ENCODE measurements around the gene COL11A2. TPM values are rescaled to one million over a fixed set of nuclear protein-coding genes. Genes with fewer than 3 reads are reported as not detected.

The COL11A2 gene
- total and polyA plus RNA-seq, 2 donors (not counting 3 experiments of a cell fraction or from before 2014, with no cell fraction given) = 0.65 to 1.3 TPM

GRCh38 chr6:33236328-33236727 lies 44.1 kb upstream of the COL11A2 start:
- Histone ChIP-seq H3K79me2 (ENCODE audit: control insufficient read depth, insufficient read depth, low read length) (no peaks in the 10 kb centered on the region), H4K20me1 (replicated peaks; ENCODE audit: control insufficient read depth, extremely low read depth, insufficient read depth, low read length) (no peaks in the 10 kb centered on the region), H3K9me3 (replicated peaks; ENCODE audit: control insufficient read depth, insufficient read depth, low read length) (no peaks in the 10 kb centered on the region), H3K9ac (replicated peaks; ENCODE audit: extremely low read depth, insufficient read depth, low read length) (no peak overlapping the region), H3K4me2 (ENCODE audit: insufficient read depth, low read length) (no peak overlapping the region), H3K36me3 (ENCODE audit: control insufficient read depth in 2 of 2, extremely low read depth in 1 of 2, insufficient read depth in 2 of 2, low read length in 2 of 2) (no peaks in the 10 kb centered on the region), H3K4me1 (ENCODE audit: control insufficient read depth, extremely low read depth, insufficient read depth, low read length) (no peaks in the 10 kb centered on the region), H3K27ac (ENCODE audit: insufficient read depth, low read depth, low read length) (no peak overlapping the region), H3K9me1 (replicated peaks; ENCODE audit: control insufficient read depth, extremely low read depth, insufficient read depth, low read length) (no peaks in the 10 kb centered on the region), H2AFZ (ENCODE audit: low read depth, low read length) (no peak overlapping the region), H3K27me3 (ENCODE audit: control insufficient read depth in 2 of 2, insufficient read depth in 2 of 2, low read length in 2 of 2) (peaks cover 18 to 27% of the 10 kb centered on the region in 2 experiments), H3K4me3 (replicated peaks in 1 of 3; ENCODE audit: insufficient read depth in 1 of 3, low read depth in 1 of 3, low read length in 3 of 3) (no peak overlapping the region)
- ChIA-PET CTCF (interaction anchor here (1.1 to 7.7 kb wide), 6 partner anchors 9 to 252 kb away, joined by 3 to 43 read pairs (median 4); no protein-coding TSS in a partner anchor), POLR2A (interaction anchor here (0.7 kb wide), 1 partner anchor 1507 kb away, joined by 7 read pairs; no protein-coding TSS in a partner anchor)
- intact Hi-C loops (cut with micrococcal nuclease) (no loop called here), dilution Hi-C loops (cut with MboI; ENCODE audit: extremely low pct_ligation_motif_present, low sequenced_read_pairs) (no loop called here)
- BruUV-seq (replicated peaks) = no TSS peak
- TF ChIP-seq JUN (IDR thresholded peaks at IDR 0.05; ENCODE audit: borderline replicate concordance, insufficient read depth, insufficient read length, low read depth) (no peak), EZH2 (IDR thresholded peaks at IDR 0.05; ENCODE audit: borderline replicate concordance, low read depth, low read length, severe bottlenecking) (no peak), POLR2A (IDR thresholded peaks at IDR 0.05; ENCODE audit: low read depth, low read length) (no peak), MAX (IDR thresholded peaks at IDR 0.05; ENCODE audit: insufficient read depth, insufficient read length) (no peak), GATA2 (IDR thresholded peaks at IDR 0.05; ENCODE audit: insufficient read depth, insufficient read length, low read depth, low read length) (no peak), MYC (IDR thresholded peaks at IDR 0.05; ENCODE audit: low read depth, low read length) (no peak)
- FAIRE-seq (no peak), DNase-seq (ENCODE audit: low read depth, low spot score) (no peak)

- no peak overlapping the region for H3K9ac ChIP-seq (replicated peaks; ENCODE audit: extremely low read depth, insufficient read depth, low read length)
- TF ChIP-seq GATA2 (IDR thresholded peaks at IDR 0.05; ENCODE audit: insufficient read depth, insufficient read length, low read depth, low read length) (no peak), FOS (IDR thresholded peaks at IDR 0.05; ENCODE audit: borderline replicate concordance, insufficient read depth, low read length) (no peak), EZH2 (IDR thresholded peaks at IDR 0.05; ENCODE audit: borderline replicate concordance, low read depth, low read length, severe bottlenecking) (no peak), CTCF (IDR thresholded peaks at IDR 0.05; ENCODE audit: extremely low read depth in 1 of 2, insufficient read depth in 1 of 2, low read depth in 1 of 2, low read length in 2 of 2) (no peak), POLR2AphosphoS5 (IDR thresholded peaks at IDR 0.05; ENCODE audit: insufficient read depth, low read depth, low read length) (no peak), MYC (IDR thresholded peaks at IDR 0.05; ENCODE audit: low read depth, low read length) (no peak)
- no peaks in the 10 kb centered on the region for H3K9me3 ChIP-seq (replicated peaks; ENCODE audit: control insufficient read depth, insufficient read depth, low read length)
- FAIRE-seq = no peak
- H3K36me3 ChIP-seq (ENCODE audit: control insufficient read depth in 2 of 2, extremely low read depth in 1 of 2, insufficient read depth in 2 of 2, low read length in 2 of 2) = no peaks in the 10 kb centered on the region
- no TSS peak for BruUV-seq (replicated peaks)
- H3K27me3 ChIP-seq (ENCODE audit: control insufficient read depth in 2 of 2, insufficient read depth in 2 of 2, low read length in 2 of 2) = peaks cover 18 to 26% of the 10 kb centered on the region in 2 experiments
- no peaks in the 10 kb centered on the region for H3K9me1 ChIP-seq (replicated peaks; ENCODE audit: control insufficient read depth, extremely low read depth, insufficient read depth, low read length)
- H3K79me2 ChIP-seq (ENCODE audit: control insufficient read depth, insufficient read depth, low read length) = no peaks in the 10 kb centered on the region
- H3K4me1 ChIP-seq (ENCODE audit: control insufficient read depth, extremely low read depth, insufficient read depth, low read length) = no peaks in the 10 kb centered on the region
- intact Hi-C loops (cut with micrococcal nuclease) = no loop called here
- CTCF ChIA-PET = interaction anchor here (1.1 to 7.7 kb wide), 5 partner anchors 8 to 251 kb away, joined by 3 to 43 read pairs (median 4); no protein-coding TSS in a partner anchor
- no peak for DNase-seq (ENCODE audit: low read depth, low spot score)
- POLR2A ChIA-PET = no interaction called here
- H3K4me3 ChIP-seq (replicated peaks in 1 of 3; ENCODE audit: insufficient read depth in 1 of 3, low read depth in 1 of 3, low read length in 3 of 3) = no peak overlapping the region
- H3K4me2 ChIP-seq (ENCODE audit: insufficient read depth, low read length) = no peak overlapping the region
- no peak overlapping the region for H3K27ac ChIP-seq (ENCODE audit: insufficient read depth, low read depth, low read length)
- dilution Hi-C loops (cut with MboI; ENCODE audit: extremely low pct_ligation_motif_present, low sequenced_read_pairs) = no loop called here
- H4K20me1 ChIP-seq (replicated peaks; ENCODE audit: control insufficient read depth, extremely low read depth, insufficient read depth, low read length) = no peaks in the 10 kb centered on the region
- no peak overlapping the region for H2AFZ ChIP-seq (ENCODE audit: low read depth, low read length)
Observed at GRCh38 chr6:33235221-33235634, 43.0 kb upstream of the COL11A2 start.

Data from endothelial cell of umbilical vein (primary cell).